Natural killer cell treated with Interleukin-12 subunit alpha and Interleukin-12 subunit beta and Interleukin-15 and Interleukin-18, amount 100 ng/mL, for 72 hours (primary cell): ENCODE results near the gene OPRL1. TPM values are rescaled to one million over a fixed set of nuclear protein-coding genes. Genes with fewer than 3 reads are reported as not detected.
A peak's percentile ranks its signal among the peaks of the same experiment; 100 is the strongest.

Experiments used
- ATAC-seq, 2 donors: fragments of 150-1000 bp; cut with Tn5 transposase in 1 of 2; sonication (Bioruptor Pico), chemical (Tn5 transposase) in 1 of 2; 2 replicates each; pipeline ENCODE4 v1.10.0; 2021
- DNase-seq: peaks from one replicate; pipeline ENCODE4 v3.0.0; 2022; ENCODE audit warnings: low spot score
- H3K27ac Mint-ChIP-seq, 2 donors: 1 replicate in 1 of 2; 2 replicates in 1 of 2; pipeline ENCODE4 v1.8.0; 2022; ENCODE audit warnings: mixed read lengths in 2 of 2, mild to moderate bottlenecking in 1 of 2, moderate library complexity in 1 of 2
- H3K27me3 Mint-ChIP-seq, 2 donors: 1 replicate in 1 of 2; 2 replicates in 1 of 2; pipeline ENCODE4 v1.8.0; 2022; ENCODE audit warnings: mixed read lengths in 2 of 2
- H3K36me3 Mint-ChIP-seq: one replicate; pipeline ENCODE4 v1.8.0; 2022; ENCODE audit warnings: mixed read lengths
- H3K4me1 Mint-ChIP-seq, 2 donors: 1 replicate in 1 of 2; 2 replicates in 1 of 2; pipeline ENCODE4 v1.8.0; 2022; ENCODE audit warnings: low read depth in 2 of 2, mixed read lengths in 2 of 2, mild to moderate bottlenecking in 1 of 2
- H3K4me3 Mint-ChIP-seq: one replicate; pipeline ENCODE4 v1.8.0; 2022; ENCODE audit warnings: mixed read lengths
- H3K9me3 Mint-ChIP-seq: 2 replicates; pipeline ENCODE4 v1.8.0; 2022; ENCODE audit warnings: mixed read lengths
- total RNA-seq, 2 donors: library from RNA; stranded (reverse); gene quantifications; one replicate each; pipeline ENCODE4 v1.2.3, GENCODE V29; 2022

The OPRL1 gene
- total RNA-seq, 2 donors from 2014 or later: 0.12 to 0.20 TPM

DNA sequence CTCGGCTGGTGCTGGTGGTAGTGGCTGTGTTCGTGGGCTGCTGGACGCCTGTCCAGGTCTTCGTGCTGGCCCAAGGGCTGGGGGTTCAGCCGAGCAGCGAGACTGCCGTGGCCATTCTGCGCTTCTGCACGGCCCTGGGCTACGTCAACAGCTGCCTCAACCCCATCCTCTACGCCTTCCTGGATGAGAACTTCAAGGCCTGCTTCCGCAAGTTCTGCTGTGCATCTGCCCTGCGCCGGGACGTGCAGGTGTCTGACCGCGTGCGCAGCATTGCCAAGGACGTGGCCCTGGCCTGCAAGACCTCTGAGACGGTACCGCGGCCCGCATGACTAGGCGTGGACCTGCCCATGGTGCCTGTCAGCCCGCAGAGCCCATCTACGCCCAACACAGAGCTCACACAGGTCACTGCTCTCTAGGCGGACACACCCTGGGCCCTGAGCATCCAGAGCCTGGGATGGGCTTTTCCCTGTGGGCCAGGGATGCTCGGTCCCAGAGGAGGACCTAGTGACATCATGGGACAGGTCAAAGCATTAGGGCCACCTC lies 18.7 kb downstream of the OPRL1 start:
- DNase-seq (no peak), ATAC-seq (no peak)
- H3K4me3 Mint-ChIP-seq: no peak overlapping the region
- no peak overlapping the region for H3K27ac Mint-ChIP-seq
- H3K4me1 Mint-ChIP-seq: peaks cover 0 to 12% of the 10 kb centered on the region in 2 donors
- H3K9me3 Mint-ChIP-seq: peaks cover 4% of the 10 kb centered on the region
- peaks cover 0 to 13% of the 10 kb centered on the region in 2 donors for H3K27me3 Mint-ChIP-seq
- H3K36me3 Mint-ChIP-seq: no peaks in the 10 kb centered on the region

DNA sequence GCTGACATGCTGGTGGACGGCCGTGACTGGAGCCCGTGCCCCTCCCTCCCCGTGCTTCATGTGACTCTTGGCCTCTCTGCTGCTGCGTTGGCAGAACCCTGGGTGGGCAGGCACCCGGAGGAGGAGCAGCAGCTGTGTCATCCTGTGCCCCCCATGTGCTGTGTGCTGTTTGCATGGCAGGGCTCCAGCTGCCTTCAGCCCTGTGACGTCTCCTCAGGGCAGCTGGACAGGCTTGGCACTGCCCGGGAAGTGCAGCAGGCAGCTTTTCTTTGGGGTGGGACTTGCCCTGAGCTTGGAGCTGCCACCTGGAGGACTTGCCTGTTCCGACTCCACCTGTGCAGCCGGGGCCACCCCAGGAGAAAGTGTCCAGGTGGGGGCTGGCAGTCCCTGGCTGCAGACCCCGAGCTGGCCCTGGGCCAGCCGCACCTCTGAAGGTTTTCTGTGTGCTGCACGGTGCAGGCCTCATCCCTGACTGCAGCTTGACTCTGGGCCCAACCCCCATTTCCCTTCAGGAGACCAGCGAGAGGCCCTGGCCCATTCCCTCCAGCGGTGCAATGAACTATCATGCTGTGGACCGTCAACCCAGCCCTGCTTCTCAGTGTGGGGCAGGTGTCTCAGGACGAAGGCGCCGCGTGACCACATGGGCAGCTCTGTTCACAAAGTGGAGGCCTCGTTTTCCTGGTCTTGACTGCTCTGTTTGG lies 19.4 kb downstream of the OPRL1 start:
- Mint-ChIP-seq H3K9me3 (peaks cover 4% of the 10 kb centered on the region), H3K27ac (no peak overlapping the region), H3K27me3 (peaks cover 0 to 16% of the 10 kb centered on the region in 2 donors), H3K4me1 (peaks cover 0 to 12% of the 10 kb centered on the region in 2 donors), H3K4me3 (no peak overlapping the region), H3K36me3 (no peaks in the 10 kb centered on the region)
- no peak for DNase-seq
- ATAC-seq: no peak

- peaks cover 0 to 12% of the 10 kb centered on the region in 2 donors for H3K4me1 Mint-ChIP-seq
- DNase-seq (no peak), ATAC-seq (no peak)
- H3K36me3 Mint-ChIP-seq: no peaks in the 10 kb centered on the region
- H3K9me3 Mint-ChIP-seq: peaks cover 4% of the 10 kb centered on the region
- peaks cover 0 to 16% of the 10 kb centered on the region in 2 donors for H3K27me3 Mint-ChIP-seq
- no peak overlapping the region for H3K27ac Mint-ChIP-seq
- no peak overlapping the region for H3K4me3 Mint-ChIP-seq
These were observed 20.1 kb downstream of the OPRL1 start for GRCh38 chr20:64099880-64100565.

DNA sequence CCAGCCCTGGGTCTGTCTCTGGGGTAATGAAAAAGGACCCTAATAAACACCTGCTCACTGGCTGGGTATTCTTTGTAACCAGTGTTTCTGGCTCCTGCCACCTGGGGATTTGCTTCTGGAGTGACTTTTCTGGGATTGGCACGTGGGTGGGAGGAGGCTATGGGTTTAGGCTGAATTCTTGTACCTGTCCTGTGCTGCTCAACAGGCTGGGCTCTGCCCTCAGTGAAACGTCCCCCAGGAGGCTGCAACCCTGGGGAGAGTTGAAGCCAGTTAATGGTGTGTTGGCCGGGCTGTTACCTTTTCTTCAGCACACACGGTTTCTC lies 20.6 kb downstream of the OPRL1 start:
- Mint-ChIP-seq H3K4me1 (peaks cover 0 to 12% of the 10 kb centered on the region in 2 donors), H3K4me3 (no peak overlapping the region), H3K36me3 (no peaks in the 10 kb centered on the region), H3K27ac (no peak overlapping the region), H3K9me3 (peaks cover 4% of the 10 kb centered on the region), H3K27me3 (peaks cover 0 to 16% of the 10 kb centered on the region in 2 donors)
- ATAC-seq (no peak), DNase-seq (no peak)

- peaks cover 0 to 12% of the 10 kb centered on the region in 2 donors for H3K4me1 Mint-ChIP-seq
- DNase-seq (no peak), ATAC-seq (no peak)
- H3K9me3 Mint-ChIP-seq: peaks cover 4% of the 10 kb centered on the region
- H3K27ac Mint-ChIP-seq: no peak overlapping the region
- peak overlapping the region; percentile 60 for H3K4me3 Mint-ChIP-seq
- no peaks in the 10 kb centered on the region for H3K36me3 Mint-ChIP-seq
- H3K27me3 Mint-ChIP-seq: peaks cover 0 to 16% of the 10 kb centered on the region in 2 donors
These were observed 21.2 kb downstream of the OPRL1 start for GRCh38 chr20:64100946-64101688.

- no peaks in the 10 kb centered on the region for H3K36me3 Mint-ChIP-seq
- H3K27me3 Mint-ChIP-seq: peaks cover 0 to 19% of the 10 kb centered on the region in 2 donors
- no peak overlapping the region for H3K27ac Mint-ChIP-seq
- H3K9me3 Mint-ChIP-seq: peaks cover under 1% of the 10 kb centered on the region
- peaks cover 0 to 8% of the 10 kb centered on the region in 2 donors for H3K4me1 Mint-ChIP-seq
- peak; percentile 72 to 80 for ATAC-seq
- peak overlapping the region; percentile 60 for H3K4me3 Mint-ChIP-seq
- DNase-seq: peak; percentile 69
These were observed 22.1 kb downstream of the OPRL1 start for GRCh38 chr20:64101731-64102621.

DNA sequence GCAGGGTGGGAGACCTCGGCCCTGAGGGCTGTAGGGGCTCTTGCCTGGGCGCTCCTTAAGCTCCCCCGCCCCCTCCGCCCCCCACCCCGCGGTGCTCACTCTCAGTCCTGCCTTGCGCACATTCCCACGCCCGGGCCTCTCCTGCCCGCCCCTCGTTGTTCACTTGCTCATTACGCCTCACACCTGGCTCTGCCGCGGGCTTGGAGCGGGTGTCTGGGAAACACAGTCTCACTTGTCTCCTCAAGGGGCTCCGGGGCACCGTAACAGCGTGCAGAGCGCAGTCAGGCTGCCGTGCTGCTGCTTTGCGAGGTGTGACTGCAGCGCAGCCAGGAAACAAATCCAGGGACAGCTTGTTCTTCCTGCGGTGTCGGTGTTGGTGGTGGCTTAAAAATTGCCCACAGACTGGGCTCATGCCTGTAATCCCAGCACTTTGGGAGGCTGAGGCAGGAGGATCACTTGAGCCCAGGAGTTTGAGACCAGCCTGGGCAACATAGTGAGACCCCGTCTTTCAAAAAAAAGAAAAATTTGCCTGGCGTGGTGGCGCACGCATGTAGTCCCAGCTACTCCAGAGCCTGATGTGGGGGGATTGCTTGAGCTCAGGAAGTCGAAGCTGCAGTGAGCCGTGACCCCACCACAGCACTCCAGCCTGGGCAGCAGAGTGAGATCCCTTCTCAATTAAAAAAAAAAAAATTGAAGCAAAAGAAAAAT lies 22.9 kb downstream of the OPRL1 start:
- ATAC-seq: no peak

GRCh38 chr20:64103871-64104666 lies 24.2 kb downstream of the OPRL1 start:
- no peak for ATAC-seq
- DNase-seq: peak; percentile 53
- Mint-ChIP-seq H3K27me3 (peaks cover 0 to 23% of the 10 kb centered on the region in 2 donors), H3K4me1 (peaks cover 0 to 12% of the 10 kb centered on the region in 2 donors), H3K9me3 (no peaks in the 10 kb centered on the region), H3K4me3 (no peak overlapping the region), H3K27ac (no peak overlapping the region), H3K36me3 (no peaks in the 10 kb centered on the region)

More for the DNA sequence above, 22.9 kb downstream of the OPRL1 start:
- no peaks in the 10 kb centered on the region for H3K36me3 Mint-ChIP-seq
- H3K27me3 Mint-ChIP-seq: peaks cover 0 to 19% of the 10 kb centered on the region in 2 donors
- peak; percentile 42 for DNase-seq
- no peaks in the 10 kb centered on the region for H3K9me3 Mint-ChIP-seq
- H3K4me1 Mint-ChIP-seq: peaks cover 0 to 8% of the 10 kb centered on the region in 2 donors
- no peak overlapping the region for H3K27ac Mint-ChIP-seq
- H3K4me3 Mint-ChIP-seq: peak overlapping the region; percentile 27

- Mint-ChIP-seq H3K9me3 (no peaks in the 10 kb centered on the region), H3K27ac (no peak overlapping the region), H3K27me3 (peaks cover 0 to 23% of the 10 kb centered on the region in 2 donors), H3K36me3 (no peaks in the 10 kb centered on the region), H3K4me3 (no peak overlapping the region), H3K4me1 (peaks cover 0 to 12% of the 10 kb centered on the region in 2 donors)
- DNase-seq (peak; percentile 47), ATAC-seq (no peak)
These were observed 25.0 kb downstream of the OPRL1 start for GRCh38 chr20:64104667-64105451.

DNA sequence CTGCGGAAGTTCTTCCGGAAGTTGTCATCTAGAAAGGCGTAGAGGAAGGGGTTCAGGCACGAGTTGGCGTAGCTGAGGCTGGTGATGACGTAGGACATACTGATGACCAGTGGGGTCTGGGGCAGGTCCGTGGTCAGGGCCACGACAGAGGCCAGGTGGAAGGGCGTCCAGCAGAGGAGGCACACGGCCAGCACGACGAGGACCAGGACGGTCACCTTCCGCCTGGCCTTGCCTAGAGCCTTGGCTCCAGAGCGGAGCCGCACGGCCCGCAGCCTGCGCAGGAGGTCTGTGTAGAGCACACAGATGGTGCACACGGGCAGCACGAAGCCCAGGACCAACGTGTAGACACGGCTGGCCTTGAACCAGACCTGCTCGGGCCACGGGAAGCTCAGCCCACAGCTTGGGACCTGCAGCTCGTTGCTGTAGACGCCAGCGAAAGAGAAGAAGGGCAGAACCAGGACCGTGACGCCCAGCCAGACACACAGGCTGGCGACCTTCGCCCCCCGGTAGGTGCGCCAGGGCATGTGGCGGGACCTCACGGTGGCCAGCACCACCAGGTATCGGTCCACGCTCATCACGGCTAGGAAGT lies 26.1 kb downstream of the OPRL1 start:
- Mint-ChIP-seq H3K4me1 (peaks cover 0 to 12% of the 10 kb centered on the region in 2 donors), H3K9me3 (no peaks in the 10 kb centered on the region), H3K36me3 (no peaks in the 10 kb centered on the region), H3K4me3 (no peak overlapping the region), H3K27ac (no peak overlapping the region), H3K27me3 (peaks cover 0 to 22% of the 10 kb centered on the region in 2 donors)
- ATAC-seq (no peak), DNase-seq (peak; percentile 37)

DNA sequence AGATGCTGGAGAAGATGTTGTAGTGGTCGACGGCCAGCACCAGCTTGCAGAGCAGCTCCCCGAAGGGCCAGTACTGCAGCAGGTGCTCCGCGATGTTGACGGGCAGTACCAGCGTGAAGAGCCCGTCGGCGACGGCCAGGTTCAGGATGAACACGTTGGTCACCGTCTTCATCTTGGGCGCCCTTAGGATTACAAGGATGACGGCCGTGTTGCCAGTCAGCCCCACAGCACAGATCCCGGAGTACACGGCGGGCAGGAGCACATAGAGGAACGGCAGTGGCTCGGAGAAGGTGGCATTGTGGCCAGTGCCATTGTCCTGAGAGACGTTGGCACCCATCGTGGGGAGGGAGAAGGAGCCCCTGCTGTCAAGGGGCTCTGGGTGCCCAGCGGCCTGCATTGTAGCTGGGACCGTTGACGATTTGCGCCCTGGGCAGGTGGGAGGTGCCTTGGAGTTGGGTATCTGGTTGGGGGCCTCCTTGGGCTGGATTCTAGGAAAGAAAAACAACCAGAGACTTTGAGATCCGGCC lies 26.6 kb downstream of the OPRL1 start:
- peak; percentile 54 for DNase-seq
- no peak overlapping the region for H3K27ac Mint-ChIP-seq
- no peak for ATAC-seq
- peaks cover 0 to 16% of the 10 kb centered on the region in 2 donors for H3K27me3 Mint-ChIP-seq
- no peaks in the 10 kb centered on the region for H3K36me3 Mint-ChIP-seq
- H3K4me3 Mint-ChIP-seq: no peak overlapping the region
- H3K9me3 Mint-ChIP-seq: no peaks in the 10 kb centered on the region
- peaks cover 0 to 8% of the 10 kb centered on the region in 2 donors for H3K4me1 Mint-ChIP-seq
